HG02588 (cell line): ENCODE measurements around the gene RSPH10B2.
A peak's percentile ranks its signal among the peaks of the same experiment; 100 is the strongest.
"Not testable (repeated sequence)": the region's sequence is repeated elsewhere in the genome, so short reads cannot be mapped to it uniquely, and the experiment has no call there.

ENCODE experiments used
- ATAC-seq: cut with Tn5 transposase; IDR thresholded peaks from one replicate; pipeline ENCODE4 v1.9.1; 2021; ENCODE audit warnings: mild to moderate bottlenecking, moderate library complexity; ENCODE audit not compliant: unreplicated experiment

Gene RSPH10B2

GRCh38 chr7:6781581-6781980 is 27.7 kb downstream of the RSPH10B2 start:
- ATAC-seq: not testable (repeated sequence)

GRCh38 chr7:6789353-6789752 is 35.5 kb downstream of the RSPH10B2 start:
- not testable (repeated sequence) for ATAC-seq

- ATAC-seq: not testable (repeated sequence)
Observed at GRCh38 chr7:6792113-6792872, 38.4 kb downstream of the RSPH10B2 start.

- not testable (repeated sequence) for ATAC-seq
Observed at GRCh38 chr7:6794276-6794675, 40.4 kb downstream of the RSPH10B2 start.

- ATAC-seq: not testable (repeated sequence)
Observed at GRCh38 chr7:6797218-6797617, 43.3 kb downstream of the RSPH10B2 start.

GRCh38 chr7:6798047-6798446 is 44.1 kb downstream of the RSPH10B2 start:
- ATAC-seq: not testable (repeated sequence)

GRCh38 chr7:6799887-6800286 is 46.0 kb downstream of the RSPH10B2 start:
- ATAC-seq: not testable (repeated sequence)

- not testable (repeated sequence) for ATAC-seq
Observed at GRCh38 chr7:6800331-6800730, 46.4 kb downstream of the RSPH10B2 start.

GRCh38 chr7:6807393-6807918 is 53.6 kb downstream of the RSPH10B2 start:
- not testable (repeated sequence) for ATAC-seq

- ATAC-seq: not testable (repeated sequence)
Observed at GRCh38 chr7:6807959-6808358, 54.1 kb downstream of the RSPH10B2 start.

- ATAC-seq: not testable (repeated sequence)
Observed at GRCh38 chr7:6813011-6813410, 59.1 kb downstream of the RSPH10B2 start.

- ATAC-seq: not testable (repeated sequence)
Observed at GRCh38 chr7:6815470-6815869, 61.6 kb downstream of the RSPH10B2 start.

- ATAC-seq: not testable (repeated sequence)
Observed at GRCh38 chr7:6821622-6822021, 67.7 kb downstream of the RSPH10B2 start.

GRCh38 chr7:6825236-6826125 is 71.6 kb downstream of the RSPH10B2 start:
- ATAC-seq: peak; percentile 55

GRCh38 chr7:6826151-6826550 is 72.2 kb downstream of the RSPH10B2 start, which contains the start of gene CCZ1B:
Gene CCZ1B, minus strand, starts transcription at chr7:6826275. Its CDS starts 78 bp downstream, at chr7:6826197.
- peak; percentile 99 for ATAC-seq

GRCh38 chr7:6827180-6827579 is 73.3 kb downstream of the RSPH10B2 start:
- not testable (repeated sequence) for ATAC-seq

GRCh38 chr7:6829616-6830015 is 75.7 kb downstream of the RSPH10B2 start:
- ATAC-seq: not testable (repeated sequence)

GRCh38 chr7:6830026-6830425 is 76.1 kb downstream of the RSPH10B2 start:
- ATAC-seq: not testable (repeated sequence)

GRCh38 chr7:6831018-6831725 is 77.3 kb downstream of the RSPH10B2 start:
- ATAC-seq: no peak

- no peak for ATAC-seq
Observed at GRCh38 chr7:6833636-6834035, 79.7 kb downstream of the RSPH10B2 start.

- ATAC-seq: not testable (repeated sequence)
Observed at GRCh38 chr7:6835521-6835920, 81.6 kb downstream of the RSPH10B2 start.
